ENCODE measurements around the gene SPATA4. TPM values are rescaled to one million over a fixed set of nuclear protein-coding genes. Genes with fewer than 3 reads are reported as not detected.
A peak's percentile ranks its signal among the peaks of the same experiment; 100 is the strongest.

The SPATA4 gene
- total RNA-seq, 1 donor: 0.72 TPM

DNA sequence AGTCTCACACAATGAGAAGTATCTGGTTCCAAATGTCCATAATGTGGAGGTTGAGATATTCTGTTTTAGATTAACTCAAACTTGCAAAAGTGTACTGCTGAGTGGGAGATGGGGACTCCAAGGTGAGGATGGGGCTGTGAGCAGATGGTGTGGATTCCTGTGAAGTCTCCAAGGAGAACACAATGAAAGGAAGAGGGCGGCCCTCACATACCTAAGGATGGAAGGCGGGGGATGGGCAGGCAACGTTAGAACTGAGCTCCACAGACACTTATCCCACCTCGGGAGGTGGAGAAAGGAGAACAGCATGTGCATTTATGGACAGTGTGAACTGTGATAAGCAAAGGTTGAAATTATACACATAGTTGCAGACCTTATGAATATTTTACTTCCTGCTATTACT is 9.9 kb upstream of the SPATA4 start:
- no peaks in the 10 kb centered on the region for H4K20me1 ChIP-seq (ENCODE audit: insufficient read depth, low read length)
- no peaks in the 10 kb centered on the region for H3K27me3 ChIP-seq (ENCODE audit: insufficient read depth, low read length)
- no peaks in the 10 kb centered on the region for H3K4me1 ChIP-seq (ENCODE audit: insufficient read depth, low read length)
- no peak overlapping the region for H2AFZ ChIP-seq (ENCODE audit: low read length)
- no peaks in the 10 kb centered on the region for H3K36me3 ChIP-seq (ENCODE audit: insufficient read depth, low read length)
- no peaks in the 10 kb centered on the region for H3K79me2 ChIP-seq (ENCODE audit: insufficient read depth, low read length)
- no peak overlapping the region for H3K4me2 ChIP-seq (ENCODE audit: insufficient read depth, low read length)
- TF ChIP-seq, protein P1, sequence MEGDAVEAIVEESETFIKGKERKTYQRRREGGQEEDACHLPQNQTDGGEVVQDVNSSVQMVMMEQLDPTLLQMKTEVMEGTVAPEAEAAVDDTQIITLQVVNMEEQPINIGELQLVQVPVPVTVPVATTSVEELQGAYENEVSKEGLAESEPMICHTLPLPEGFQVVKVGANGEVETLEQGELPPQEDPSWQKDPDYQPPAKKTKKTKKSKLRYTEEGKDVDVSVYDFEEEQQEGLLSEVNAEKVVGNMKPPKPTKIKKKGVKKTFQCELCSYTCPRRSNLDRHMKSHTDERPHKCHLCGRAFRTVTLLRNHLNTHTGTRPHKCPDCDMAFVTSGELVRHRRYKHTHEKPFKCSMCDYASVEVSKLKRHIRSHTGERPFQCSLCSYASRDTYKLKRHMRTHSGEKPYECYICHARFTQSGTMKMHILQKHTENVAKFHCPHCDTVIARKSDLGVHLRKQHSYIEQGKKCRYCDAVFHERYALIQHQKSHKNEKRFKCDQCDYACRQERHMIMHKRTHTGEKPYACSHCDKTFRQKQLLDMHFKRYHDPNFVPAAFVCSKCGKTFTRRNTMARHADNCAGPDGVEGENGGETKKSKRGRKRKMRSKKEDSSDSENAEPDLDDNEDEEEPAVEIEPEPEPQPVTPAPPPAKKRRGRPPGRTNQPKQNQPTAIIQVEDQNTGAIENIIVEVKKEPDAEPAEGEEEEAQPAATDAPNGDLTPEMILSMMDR (IDR thresholded peaks at IDR 0.05; ENCODE audit: extremely low read depth, low read depth, low read length): no peak
- H3K9me3 ChIP-seq (ENCODE audit: low read depth, low read length): no peaks in the 10 kb centered on the region
- DNase-seq (ENCODE audit: insufficient read length, low spot score, missing footprints): peak; percentile 1
- H3K4me3 ChIP-seq (ENCODE audit: insufficient read depth, low read length): no peak overlapping the region
- no peak overlapping the region for H3K27ac ChIP-seq (ENCODE audit: low read depth, low read length)

DNA sequence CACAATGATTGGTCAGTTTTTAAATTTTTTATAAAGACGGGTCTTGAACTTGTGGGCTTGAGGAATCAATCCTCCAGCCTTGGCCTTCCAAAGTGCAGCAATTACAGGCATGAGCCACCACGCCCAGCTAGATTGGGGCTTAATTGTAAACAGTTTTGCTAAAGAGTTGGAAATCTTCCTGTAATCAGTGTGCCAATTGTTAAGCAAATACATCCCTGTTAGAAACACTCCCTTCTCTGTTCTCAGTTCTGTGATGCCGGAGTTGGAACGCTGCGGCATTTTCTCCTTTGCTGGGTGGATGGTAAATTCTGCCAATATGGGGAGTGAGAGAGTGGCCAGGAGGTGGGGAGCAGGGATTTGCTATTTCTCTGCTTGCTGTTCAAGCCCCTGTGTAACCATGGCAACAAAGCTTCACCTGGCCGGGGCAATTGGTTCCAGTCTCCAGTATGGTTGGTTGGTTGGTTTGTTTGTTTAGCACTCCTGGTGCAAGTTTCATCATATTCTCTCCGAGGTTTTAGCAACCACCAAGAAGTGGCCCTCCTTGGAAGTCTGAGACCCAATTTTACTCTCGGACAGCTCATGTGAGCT is 3.0 kb upstream of the SPATA4 start:
- Histone ChIP-seq H4K20me1 (ENCODE audit: insufficient read depth, low read length) (no peaks in the 10 kb centered on the region), H3K27me3 (ENCODE audit: insufficient read depth, low read length) (no peaks in the 10 kb centered on the region), H3K79me2 (ENCODE audit: insufficient read depth, low read length) (no peaks in the 10 kb centered on the region), H3K4me1 (ENCODE audit: insufficient read depth, low read length) (peaks cover 18% of the 10 kb centered on the region), H3K4me3 (ENCODE audit: insufficient read depth, low read length) (no peak overlapping the region), H3K27ac (ENCODE audit: low read depth, low read length) (no peak overlapping the region), H3K4me2 (ENCODE audit: insufficient read depth, low read length) (no peak overlapping the region), H2AFZ (ENCODE audit: low read length) (peak overlapping the region; percentile 39), H3K9me3 (ENCODE audit: low read depth, low read length) (no peaks in the 10 kb centered on the region), H3K36me3 (ENCODE audit: insufficient read depth, low read length) (no peaks in the 10 kb centered on the region)
- DNase-seq (ENCODE audit: insufficient read length, low spot score, missing footprints): no peak
- TF ChIP-seq, protein P1 (IDR thresholded peaks at IDR 0.05; ENCODE audit: extremely low read depth, low read depth, low read length): no peak

DNA sequence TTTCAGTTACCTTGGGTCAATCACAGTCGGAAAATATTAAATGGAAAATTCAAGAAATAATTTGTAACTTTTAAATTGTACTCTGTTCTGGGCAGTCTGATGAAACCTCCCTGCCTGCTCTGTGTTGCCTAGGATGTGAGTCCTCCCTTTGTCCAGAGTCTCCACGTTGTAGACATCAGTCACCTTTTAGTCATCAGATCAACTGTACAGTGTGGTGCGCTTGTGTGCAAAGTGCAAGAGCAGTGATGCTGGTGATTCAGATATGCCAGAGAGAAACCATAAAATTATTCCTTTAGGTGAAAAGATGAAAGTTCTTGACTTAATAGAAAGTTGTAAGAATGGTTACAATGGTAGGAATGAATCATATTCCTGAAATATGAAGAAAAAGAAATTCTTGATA is 1.4 kb downstream of the SPATA4 start:
- Histone ChIP-seq H3K9me3 (ENCODE audit: low read depth, low read length) (no peaks in the 10 kb centered on the region), H3K27me3 (ENCODE audit: insufficient read depth, low read length) (no peaks in the 10 kb centered on the region), H3K4me2 (ENCODE audit: insufficient read depth, low read length) (peak overlapping the region; percentile 99), H4K20me1 (ENCODE audit: insufficient read depth, low read length) (no peaks in the 10 kb centered on the region), H3K79me2 (ENCODE audit: insufficient read depth, low read length) (no peaks in the 10 kb centered on the region), H3K27ac (ENCODE audit: low read depth, low read length) (peak overlapping the region; percentile 81), H3K4me3 (ENCODE audit: insufficient read depth, low read length) (no peak overlapping the region), H3K4me1 (ENCODE audit: insufficient read depth, low read length) (peaks cover 38% of the 10 kb centered on the region), H2AFZ (ENCODE audit: low read length) (peak overlapping the region; percentile 60), H3K36me3 (ENCODE audit: insufficient read depth, low read length) (no peaks in the 10 kb centered on the region)
- TF ChIP-seq, protein P1 (IDR thresholded peaks at IDR 0.05; ENCODE audit: extremely low read depth, low read depth, low read length): no peak
- peak; percentile 87 for DNase-seq (ENCODE audit: insufficient read length, low spot score, missing footprints)

DNA sequence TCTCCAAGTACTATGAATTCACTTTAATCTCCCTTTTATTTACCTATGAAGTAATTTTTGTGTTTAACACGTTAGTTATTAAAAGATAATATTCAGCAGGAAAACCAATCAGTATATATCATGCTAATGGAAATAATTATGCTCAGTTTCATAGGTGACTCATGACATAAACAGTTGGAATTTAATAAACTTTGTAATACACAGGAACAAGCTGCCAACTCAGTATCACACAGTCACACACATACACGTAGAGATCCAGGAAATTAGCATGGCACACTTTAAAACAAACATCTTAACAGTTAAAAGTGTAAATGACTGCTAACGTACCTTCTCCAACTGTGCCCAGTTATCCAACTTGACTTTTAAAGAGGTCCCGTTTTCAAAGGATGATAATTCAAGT is 2.3 kb downstream of the SPATA4 start:
- H3K4me1 ChIP-seq (ENCODE audit: insufficient read depth, low read length): peaks cover 38% of the 10 kb centered on the region
- H2AFZ ChIP-seq (ENCODE audit: low read length): peak overlapping the region; percentile 23
- peak; percentile 36 for DNase-seq (ENCODE audit: insufficient read length, low spot score, missing footprints)

More for the DNA sequence above, 2.3 kb downstream of the SPATA4 start:
- no peak overlapping the region for H3K4me3 ChIP-seq (ENCODE audit: insufficient read depth, low read length)
- H3K4me2 ChIP-seq (ENCODE audit: insufficient read depth, low read length): peak overlapping the region; percentile 99
- no peaks in the 10 kb centered on the region for H3K9me3 ChIP-seq (ENCODE audit: low read depth, low read length)
- H3K27me3 ChIP-seq (ENCODE audit: insufficient read depth, low read length): no peaks in the 10 kb centered on the region
- H4K20me1 ChIP-seq (ENCODE audit: insufficient read depth, low read length): no peaks in the 10 kb centered on the region
- no peaks in the 10 kb centered on the region for H3K79me2 ChIP-seq (ENCODE audit: insufficient read depth, low read length)
- H3K27ac ChIP-seq (ENCODE audit: low read depth, low read length): peak overlapping the region; percentile 81
- H3K36me3 ChIP-seq (ENCODE audit: insufficient read depth, low read length): no peaks in the 10 kb centered on the region
- TF ChIP-seq, protein P1 (IDR thresholded peaks at IDR 0.05; ENCODE audit: extremely low read depth, low read depth, low read length): no peak

Data from osteoblast (primary cell).